ENCODE results near the gene SLIT1.
A peak's percentile ranks its signal among the peaks of the same experiment; 100 is the strongest.

SLIT1 gene

GRCh38 chr10:97200616-97201015, 14.9 kb upstream of the SLIT1 start:
- DNase-seq (ENCODE audit: low spot score), result no peak

- no peak for DNase-seq (ENCODE audit: low spot score)
Observed at GRCh38 chr10:97199152-97199551, 13.4 kb upstream of the SLIT1 start.

GRCh38 chr10:97197030-97197500, 11.3 kb upstream of the SLIT1 start:
- peak; percentile 11 for DNase-seq (ENCODE audit: low spot score)

- peak; percentile 14 for DNase-seq (ENCODE audit: low spot score)
Observed at GRCh38 chr10:97196223-97197029, 10.7 kb upstream of the SLIT1 start.

GRCh38 chr10:97195706-97196222, 10.0 kb upstream of the SLIT1 start:
- no peak for DNase-seq (ENCODE audit: low spot score)

GRCh38 chr10:97192952-97193435, 7.2 kb upstream of the SLIT1 start:
- no peak for DNase-seq (ENCODE audit: low spot score)

GRCh38 chr10:97190450-97190849, 4.7 kb upstream of the SLIT1 start:
- DNase-seq (ENCODE audit: low spot score), result no peak

GRCh38 chr10:97188261-97188711, 2.5 kb upstream of the SLIT1 start:
- DNase-seq (ENCODE audit: low spot score), result no peak

- DNase-seq (ENCODE audit: low spot score), result no peak
Observed at GRCh38 chr10:97186911-97187310, 1.2 kb upstream of the SLIT1 start.

GRCh38 chr10:97184971-97185325, 811 bp downstream of the SLIT1 start:
- DNase-seq (ENCODE audit: low spot score), result no peak

- DNase-seq (ENCODE audit: low spot score), result no peak
Observed at GRCh38 chr10:97183314-97183713, 2.4 kb downstream of the SLIT1 start.

- no peak for DNase-seq (ENCODE audit: low spot score)
Observed at GRCh38 chr10:97182288-97182990, 3.3 kb downstream of the SLIT1 start.

GRCh38 chr10:97180986-97181385, 4.8 kb downstream of the SLIT1 start:
- no peak for DNase-seq (ENCODE audit: low spot score)

GRCh38 chr10:97180363-97180755, 5.4 kb downstream of the SLIT1 start:
- DNase-seq (ENCODE audit: low spot score), result no peak

GRCh38 chr10:97179731-97180362, 5.9 kb downstream of the SLIT1 start:
- DNase-seq (ENCODE audit: low spot score), result no peak

- DNase-seq (ENCODE audit: low spot score), result no peak
Observed at GRCh38 chr10:97179311-97179710, 6.4 kb downstream of the SLIT1 start.

GRCh38 chr10:97178074-97178473, 7.7 kb downstream of the SLIT1 start:
- no peak for DNase-seq (ENCODE audit: low spot score)

GRCh38 chr10:97176226-97176625, 9.5 kb downstream of the SLIT1 start:
- DNase-seq (ENCODE audit: low spot score), result no peak

GRCh38 chr10:97175586-97175985, 10.2 kb downstream of the SLIT1 start:
- no peak for DNase-seq (ENCODE audit: low spot score)

GRCh38 chr10:97174941-97175340, 10.8 kb downstream of the SLIT1 start:
- no peak for DNase-seq (ENCODE audit: low spot score)

GRCh38 chr10:97174276-97174775, 11.4 kb downstream of the SLIT1 start:
- no peak for DNase-seq (ENCODE audit: low spot score)

GRCh38 chr10:97173036-97173435, 12.7 kb downstream of the SLIT1 start:
- no peak for DNase-seq (ENCODE audit: low spot score)
